DND-41 (cell line): ENCODE results near the gene BAIAP2.

Source experiments
- ATAC-seq: fragments of 200-7000 bp; cut with Tn5 transposase; 3 replicates; pipeline ENCODE4 v1.9.1; 2021; ENCODE audit warnings: low read depth; ENCODE audit not compliant: insufficient read depth
- DNase-seq: peaks from one replicate; pipeline ENCODE4 v3.0.0-alpha.2; 2020
- H2AFZ ChIP-seq: 2 replicates; pipeline ENCODE4 v1.6.0; 2012; ENCODE audit warnings: low read depth, low read length
- H3K27ac ChIP-seq: 2 replicates; pipeline ENCODE4 v1.5.1; 2012; ENCODE audit warnings: low read length, inconsistent platforms
- H3K27me3 ChIP-seq: fragments of 200-600 bp; sonication (generic); 2 replicates; pipeline ENCODE4 v1.6.0; 2012; ENCODE audit warnings: low read length, mild to moderate bottlenecking, inconsistent platforms; ENCODE audit not compliant: insufficient read depth, poor library complexity
- H3K36me3 ChIP-seq: 2 replicates; pipeline ENCODE4 v1.5.1; 2012; ENCODE audit warnings: low read length, inconsistent platforms; ENCODE audit not compliant: insufficient read depth
- H3K4me1 ChIP-seq: 2 replicates; pipeline ENCODE4 v1.5.1; 2012; ENCODE audit warnings: mild to moderate bottlenecking, low read length; ENCODE audit not compliant: insufficient read depth
- H3K4me2 ChIP-seq: 2 replicates; pipeline ENCODE4 v1.6.0; 2012; ENCODE audit warnings: mild to moderate bottlenecking, moderate library complexity, low read length, inconsistent platforms; ENCODE audit not compliant: insufficient read depth
- H3K4me3 ChIP-seq, 2 experiments: fragments of 200-600 bp in 1 of 2; shearing (Covaris generic) in 1 of 2; 2 replicates each; pipeline ENCODE4 v1.5.1; 2012 to 2016; ENCODE audit warnings: inconsistent platforms in 2 of 2, low read length in 2 of 2, mild to moderate bottlenecking in 2 of 2, low read depth in 1 of 2, moderate library complexity in 1 of 2
- H3K79me2 ChIP-seq: 2 replicates; pipeline ENCODE4 v1.6.0; 2012; ENCODE audit warnings: low read length, inconsistent platforms; ENCODE audit not compliant: insufficient read depth
- H3K9ac ChIP-seq: 2 replicates; pipeline ENCODE4 v1.6.0; 2012; ENCODE audit warnings: low read depth, mild to moderate bottlenecking, inconsistent platforms, low read length, moderate library complexity
- H3K9me3 ChIP-seq: 2 replicates; pipeline ENCODE4 v1.5.1; 2012; ENCODE audit warnings: low read length, moderate library complexity, mild to moderate bottlenecking, inconsistent platforms; ENCODE audit not compliant: insufficient read depth, severe bottlenecking
- H4K20me1 ChIP-seq: 2 replicates; pipeline ENCODE4 v1.6.0; 2012; ENCODE audit warnings: low read length; ENCODE audit not compliant: insufficient read depth
- CTCF ChIP-seq: IDR thresholded peaks from 2 replicates; pipeline ENCODE4 v1.5.1; 2012; ENCODE audit warnings: borderline replicate concordance, low read length, moderate library complexity, mild to moderate bottlenecking; ENCODE audit not compliant: poor library complexity, severe bottlenecking; ENCODE audit errors: extremely low read depth
- EZH2 ChIP-seq: IDR thresholded peaks from 3 replicates; pipeline ENCODE4 v1.6.1; 2012; ENCODE audit warnings: borderline replicate concordance, low read depth, mild to moderate bottlenecking, moderate library complexity, low read length, inconsistent platforms; ENCODE audit not compliant: severe bottlenecking

Gene BAIAP2

DNA sequence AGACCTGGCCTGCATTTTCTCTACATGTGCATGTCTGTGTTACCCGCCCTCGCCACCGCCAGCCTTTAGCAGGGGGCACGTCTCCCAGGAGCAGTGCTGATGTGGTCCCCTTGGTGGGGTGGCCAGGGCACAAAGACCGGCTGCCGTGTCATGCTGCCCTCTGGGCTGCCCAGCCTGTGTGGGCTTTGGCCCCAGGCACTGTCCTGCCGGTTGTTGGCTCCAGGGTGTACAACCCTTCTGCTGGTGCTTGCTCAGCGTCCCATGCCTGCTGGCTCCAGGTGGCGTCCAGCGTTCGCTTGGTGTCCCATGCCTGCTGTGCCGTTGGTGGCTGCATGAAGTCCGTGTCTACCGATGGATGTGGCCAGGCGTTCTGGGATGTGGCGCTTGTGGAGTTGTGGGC, 4.1 kb downstream of the BAIAP2 start:
- Histone ChIP-seq H3K4me2 (no peak overlapping the region), H3K9me3 (no peaks in the 10 kb centered on the region), H4K20me1 (peaks cover 26% of the 10 kb centered on the region), H3K27ac (no peak overlapping the region), H3K4me1 (peaks cover 13% of the 10 kb centered on the region), H3K27me3 (peaks cover 2% of the 10 kb centered on the region), H3K36me3 (no peaks in the 10 kb centered on the region), H3K4me3 (no peak overlapping the region), H3K79me2 (no peaks in the 10 kb centered on the region), H3K9ac (no peak overlapping the region), H2AFZ (no peak overlapping the region)
- no peak for TF ChIP-seq CTCF
- no peak for TF ChIP-seq EZH2
- ATAC-seq, result no peak
- no peak for DNase-seq

GRCh38 chr17:81039854-81040758, 5.2 kb downstream of the BAIAP2 start:
- Histone ChIP-seq H3K9me3 (no peaks in the 10 kb centered on the region), H2AFZ (no peak overlapping the region), H3K36me3 (no peaks in the 10 kb centered on the region), H3K4me3 (no peak overlapping the region), H4K20me1 (peaks cover 25% of the 10 kb centered on the region), H3K27me3 (no peaks in the 10 kb centered on the region), H3K9ac (no peak overlapping the region), H3K4me2 (no peak overlapping the region), H3K27ac (no peak overlapping the region), H3K4me1 (peaks cover 9% of the 10 kb centered on the region), H3K79me2 (no peaks in the 10 kb centered on the region)
- TF ChIP-seq CTCF, result no peak
- no peak for TF ChIP-seq EZH2
- ATAC-seq (no peak), DNase-seq (no peak)

DNA sequence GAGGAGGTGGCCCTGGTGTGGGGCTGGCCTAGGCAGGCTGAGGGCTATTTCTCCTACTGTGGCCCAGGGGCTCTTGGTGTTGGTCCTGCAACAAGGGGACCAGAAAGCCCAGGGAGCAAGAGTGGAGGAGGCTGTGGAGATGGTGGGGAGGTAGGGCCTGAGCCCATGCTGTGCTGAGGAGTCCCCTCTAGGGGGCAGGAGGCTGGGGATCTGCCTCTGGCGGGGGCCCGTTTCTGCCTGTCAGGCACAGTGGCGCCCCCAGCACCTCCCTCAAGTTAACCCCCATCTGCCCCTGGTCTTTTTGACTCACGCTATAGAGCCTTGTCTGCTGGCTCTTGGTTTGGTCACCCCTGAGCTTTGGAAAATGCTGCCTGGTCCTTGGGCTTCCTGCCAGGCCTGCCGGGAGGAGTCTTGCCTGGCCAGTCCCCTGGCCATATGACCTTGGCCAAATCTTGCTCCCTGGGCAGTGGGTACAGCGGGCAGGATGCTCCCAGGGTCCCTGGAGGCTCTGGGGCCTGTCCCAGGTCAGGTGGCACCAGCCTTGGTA, 5.9 kb downstream of the BAIAP2 start:
- Histone ChIP-seq H3K27ac (no peak overlapping the region), H3K9me3 (no peaks in the 10 kb centered on the region), H4K20me1 (peaks cover 25% of the 10 kb centered on the region), H3K27me3 (no peaks in the 10 kb centered on the region), H3K4me1 (peaks cover 5% of the 10 kb centered on the region; the same call in 1 of the 2 replicates), H3K4me3 (no peak overlapping the region), H3K36me3 (no peaks in the 10 kb centered on the region), H2AFZ (no peak overlapping the region), H3K9ac (no peak overlapping the region), H3K4me2 (no peak overlapping the region), H3K79me2 (no peaks in the 10 kb centered on the region)
- ATAC-seq (peak; percentile 65), DNase-seq (peak; percentile 36)
- TF ChIP-seq CTCF (peak; percentile 54), EZH2 (no peak)
